Progenitor cell of endocrine pancreas (in vitro differentiated cells): ENCODE results near the gene FZD10. TPM values are rescaled to one million over a fixed set of nuclear protein-coding genes. Genes with fewer than 3 reads are reported as not detected.

Source experiments
- DNase-seq: peaks from one replicate; pipeline ENCODE4 v3.0.0; 2021; ENCODE audit warnings: low spot score; ENCODE audit not compliant: unreplicated experiment
- H3K27ac Mint-ChIP-seq: 2 replicates; pipeline ENCODE4 v1.8.0; 2021; ENCODE audit warnings: mild to moderate bottlenecking, moderate library complexity, mixed read lengths
- H3K27me3 Mint-ChIP-seq: 2 replicates; pipeline ENCODE4 v1.8.0; 2021; ENCODE audit warnings: mixed read lengths
- H3K36me3 Mint-ChIP-seq: 2 replicates; pipeline ENCODE4 v1.8.0; 2022; ENCODE audit warnings: mixed read lengths; ENCODE audit not compliant: insufficient read depth
- H3K4me1 Mint-ChIP-seq: 2 replicates; pipeline ENCODE4 v1.8.0; 2021; ENCODE audit warnings: low read depth, mixed read lengths
- H3K4me3 Mint-ChIP-seq: 2 replicates; pipeline ENCODE4 v1.8.0; 2021; ENCODE audit warnings: low read depth, mild to moderate bottlenecking, moderate library complexity, mixed read lengths
- H3K9me3 Mint-ChIP-seq: 2 replicates; pipeline ENCODE4 v1.8.0; 2021; ENCODE audit warnings: low read depth, mixed read lengths
- CTCF ChIP-seq: fragments of 200-600 bp; sonication (generic); IDR thresholded peaks from one replicate; pipeline ENCODE4 v1.5.0; 2021; ENCODE audit warnings: antibody characterized with exemption, mild to moderate bottlenecking; ENCODE audit not compliant: unreplicated experiment
- total RNA-seq: library from RNA; stranded (reverse); gene quantifications from 2 replicates; pipeline ENCODE4 v1.2.1, GENCODE V29; 2021

FZD10 gene
- total RNA-seq, 1 donor from 2014 or later: 0.24 TPM

- peaks cover 67% of the 10 kb centered on the region for H3K27me3 Mint-ChIP-seq
- no peak for TF ChIP-seq CTCF
- no peaks in the 10 kb centered on the region for H3K9me3 Mint-ChIP-seq
- H3K4me1 Mint-ChIP-seq: peaks cover 2% of the 10 kb centered on the region
- H3K36me3 Mint-ChIP-seq: no peaks in the 10 kb centered on the region
- DNase-seq: no peak
- no peak overlapping the region for H3K4me3 Mint-ChIP-seq
- H3K27ac Mint-ChIP-seq: no peak overlapping the region
Observed at GRCh38 chr12:130192642-130193345, 30.5 kb downstream of the FZD10 start.

GRCh38 chr12:130194154-130194553 lies 31.9 kb downstream of the FZD10 start:
- TF ChIP-seq CTCF: no peak
- Mint-ChIP-seq H3K27me3 (peaks cover 62% of the 10 kb centered on the region), H3K4me3 (no peak overlapping the region), H3K27ac (no peak overlapping the region), H3K36me3 (no peaks in the 10 kb centered on the region), H3K4me1 (peaks cover 2% of the 10 kb centered on the region), H3K9me3 (no peaks in the 10 kb centered on the region)
- DNase-seq: no peak

- Mint-ChIP-seq H3K9me3 (no peaks in the 10 kb centered on the region), H3K27ac (no peak overlapping the region), H3K36me3 (no peaks in the 10 kb centered on the region), H3K27me3 (peaks cover 68% of the 10 kb centered on the region), H3K4me3 (no peak overlapping the region), H3K4me1 (peaks cover 2% of the 10 kb centered on the region)
- no peak for DNase-seq
- no peak for TF ChIP-seq CTCF
Observed at GRCh38 chr12:130195369-130195768, 33.1 kb downstream of the FZD10 start.

- Mint-ChIP-seq H3K4me3 (no peak overlapping the region), H3K36me3 (no peaks in the 10 kb centered on the region), H3K4me1 (peaks cover 2% of the 10 kb centered on the region), H3K27ac (no peak overlapping the region), H3K9me3 (peaks cover 1% of the 10 kb centered on the region), H3K27me3 (peaks cover 68% of the 10 kb centered on the region)
- TF ChIP-seq CTCF: no peak
- no peak for DNase-seq
Observed at GRCh38 chr12:130195776-130196175, 33.5 kb downstream of the FZD10 start.

- H3K27me3 Mint-ChIP-seq: peaks cover 68% of the 10 kb centered on the region
- peaks cover 2% of the 10 kb centered on the region for H3K4me1 Mint-ChIP-seq
- H3K27ac Mint-ChIP-seq: no peak overlapping the region
- peaks cover 3% of the 10 kb centered on the region for H3K9me3 Mint-ChIP-seq
- TF ChIP-seq CTCF: no peak
- no peak overlapping the region for H3K4me3 Mint-ChIP-seq
- no peak for DNase-seq
- H3K36me3 Mint-ChIP-seq: no peaks in the 10 kb centered on the region
Observed at GRCh38 chr12:130196827-130197226, 34.6 kb downstream of the FZD10 start.
